Activated naive CD8-positive, alpha-beta T cell treated with anti-CD3 and anti-CD28 coated beads, Interleukin-2, amount 10 ng/mL, durations not matched to agents 7 days and 5 days (primary cell): ENCODE data around the gene ASXL1. TPM values are rescaled to one million over a fixed set of nuclear protein-coding genes. Genes with fewer than 3 reads are reported as not detected.
A peak's percentile ranks its signal among the peaks of the same experiment; 100 is the strongest.
"Not testable (repeated sequence)": the region's sequence is repeated elsewhere in the genome, so short reads cannot be mapped to it uniquely, and the experiment has no call there.

Experiments
- ATAC-seq: fragments of 150-1000 bp; cut with Tn5 transposase; one replicate; pipeline ENCODE4 v1.10.0; 2021; ENCODE audit warnings: low read depth, moderate library complexity
- POLR2A ChIA-PET: fragments of 350-600 bp; sonication (Branson Sonifier 250); formaldehyde crosslinking; loops from one replicate; lab custom pipeline; 2021; ENCODE audit warnings: antibody characterized with exemption; lab: Charles Lee
- DNase-seq: peaks from one replicate; pipeline ENCODE4 v3.0.0; 2021
- H3K27ac Mint-ChIP-seq: one replicate; pipeline ENCODE4 v1.8.0; 2022; ENCODE audit warnings: mild to moderate bottlenecking, mixed read lengths
- H3K27me3 Mint-ChIP-seq: one replicate; pipeline ENCODE4 v1.8.0; 2022; ENCODE audit warnings: mild to moderate bottlenecking, moderate library complexity, mixed read lengths
- H3K36me3 Mint-ChIP-seq: one replicate; pipeline ENCODE4 v1.8.0; 2021; ENCODE audit warnings: mild to moderate bottlenecking, mixed read lengths
- H3K4me1 Mint-ChIP-seq: one replicate; pipeline ENCODE4 v1.8.0; 2021; ENCODE audit warnings: mixed read lengths
- H3K4me3 Mint-ChIP-seq: one replicate; pipeline ENCODE4 v1.8.0; 2022; ENCODE audit warnings: mild to moderate bottlenecking, moderate library complexity, mixed read lengths
- H3K9me3 Mint-ChIP-seq: one replicate; pipeline ENCODE4 v1.8.0; 2021; ENCODE audit warnings: mixed read lengths
- total RNA-seq, 2 experiments: library from RNA; stranded (reverse); gene quantifications; one replicate each; pipeline ENCODE4 v1.2.3, GENCODE V29; 2021

ASXL1 gene
- total RNA-seq, 2 experiments from 2014 or later: 102 to 107 TPM

DNA sequence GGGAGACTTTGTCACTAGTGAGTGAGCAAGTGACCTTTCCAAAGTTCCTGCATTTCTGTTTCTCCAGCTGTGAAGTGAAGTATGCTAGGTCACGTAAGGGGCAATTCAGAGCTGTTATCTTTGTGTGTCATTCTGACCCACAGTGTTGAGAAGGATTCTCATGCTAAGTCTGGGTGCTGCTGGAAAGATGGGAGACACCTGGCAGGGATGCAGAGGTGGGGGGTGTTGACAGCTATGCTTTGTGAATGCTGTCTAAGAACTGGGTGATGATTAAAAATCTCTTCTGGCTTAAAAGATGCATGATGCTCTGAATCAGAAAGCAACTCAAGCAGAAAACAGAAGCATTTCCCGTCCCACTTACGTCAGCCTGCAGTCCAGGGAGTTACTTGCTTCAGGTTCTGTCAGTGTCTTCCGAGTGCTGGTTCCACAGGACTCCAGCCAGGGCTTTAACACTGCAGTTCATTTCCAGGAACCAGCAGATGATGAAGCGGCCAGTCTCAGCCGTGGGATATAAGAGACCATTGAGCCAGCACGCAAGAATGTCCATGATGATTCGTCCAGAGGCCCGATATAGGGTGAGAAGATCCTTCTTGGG, 30.9 kb upstream of the ASXL1 start:
- Mint-ChIP-seq H3K27ac (no peak overlapping the region), H3K9me3 (no peaks in the 10 kb centered on the region)
- POLR2A ChIA-PET: no interaction called here

DNA sequence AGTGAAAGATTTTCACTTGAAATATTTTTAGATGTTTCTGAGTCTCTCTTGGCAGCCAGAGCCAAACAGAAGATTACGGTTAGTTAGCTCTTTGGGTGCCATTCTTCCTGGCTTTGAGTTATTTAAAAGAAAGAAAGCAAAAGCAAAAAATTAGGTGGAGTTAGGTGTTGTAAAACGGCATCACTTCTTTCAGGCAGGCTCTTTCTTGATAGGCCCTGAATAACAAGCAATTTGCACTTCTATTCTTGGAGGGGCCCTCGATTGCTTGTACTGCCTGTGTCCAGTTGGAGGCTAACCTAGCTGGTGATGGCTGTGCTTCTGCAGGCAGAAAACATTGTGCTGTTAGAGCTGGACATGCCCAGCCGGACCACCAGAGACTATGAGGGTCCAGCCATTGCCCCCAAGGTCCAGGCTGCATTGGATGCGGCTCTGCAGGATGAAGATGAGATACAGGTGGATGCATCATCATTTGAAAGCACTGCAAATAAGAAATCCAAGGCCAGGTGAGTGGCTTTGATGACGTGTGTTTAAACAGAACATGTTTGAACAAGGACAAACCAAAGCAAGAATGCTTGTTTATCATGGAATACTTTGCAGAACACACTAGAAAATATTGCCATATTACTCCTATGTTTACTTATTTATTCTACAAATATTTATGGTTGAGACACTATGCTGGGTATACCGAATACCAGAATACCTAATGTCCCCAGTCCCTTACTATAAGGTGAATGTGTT, 28.1 kb upstream of the ASXL1 start:
- Mint-ChIP-seq H3K27me3 (no peaks in the 10 kb centered on the region), H3K9me3 (no peaks in the 10 kb centered on the region), H3K4me3 (no peak overlapping the region), H3K36me3 (peaks cover 17% of the 10 kb centered on the region), H3K4me1 (peaks cover 7% of the 10 kb centered on the region), H3K27ac (no peak overlapping the region)
- no peak for ATAC-seq
- POLR2A ChIA-PET: interaction anchor here (0.6 kb wide), 1 partner anchor 322 kb away, joined by 3 read pairs; no protein-coding TSS in a partner anchor
- DNase-seq: no peak

More for the DNA sequence above, 30.9 kb upstream of the ASXL1 start:
- Mint-ChIP-seq H3K4me3 (no peak overlapping the region), H3K4me1 (peaks cover 1% of the 10 kb centered on the region), H3K27me3 (no peaks in the 10 kb centered on the region), H3K36me3 (peaks cover 13% of the 10 kb centered on the region)
- DNase-seq (no peak), ATAC-seq (no peak)

DNA sequence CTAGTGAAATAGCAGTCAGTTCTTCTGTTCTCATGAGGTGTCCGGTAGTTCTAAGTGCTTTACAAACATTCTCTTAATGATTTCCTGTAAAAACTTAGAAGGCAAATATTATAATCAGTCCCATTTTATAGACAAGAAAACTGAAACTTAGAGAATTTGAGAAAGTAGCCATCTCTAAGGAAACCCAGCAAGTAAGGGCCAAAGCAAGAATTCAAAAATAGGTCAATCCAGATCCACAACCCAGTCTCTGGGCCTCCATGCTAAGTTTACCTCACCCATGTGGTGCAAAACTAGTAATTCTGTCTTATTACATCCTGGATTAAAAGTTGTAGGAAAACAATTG, 27.6 kb upstream of the ASXL1 start:
- POLR2A ChIA-PET: no interaction called here
- Mint-ChIP-seq H3K27ac (no peak overlapping the region), H3K36me3 (peaks cover 17% of the 10 kb centered on the region), H3K27me3 (no peaks in the 10 kb centered on the region), H3K4me3 (no peak overlapping the region), H3K4me1 (peaks cover 7% of the 10 kb centered on the region), H3K9me3 (no peaks in the 10 kb centered on the region)
- no peak for ATAC-seq
- no peak for DNase-seq

DNA sequence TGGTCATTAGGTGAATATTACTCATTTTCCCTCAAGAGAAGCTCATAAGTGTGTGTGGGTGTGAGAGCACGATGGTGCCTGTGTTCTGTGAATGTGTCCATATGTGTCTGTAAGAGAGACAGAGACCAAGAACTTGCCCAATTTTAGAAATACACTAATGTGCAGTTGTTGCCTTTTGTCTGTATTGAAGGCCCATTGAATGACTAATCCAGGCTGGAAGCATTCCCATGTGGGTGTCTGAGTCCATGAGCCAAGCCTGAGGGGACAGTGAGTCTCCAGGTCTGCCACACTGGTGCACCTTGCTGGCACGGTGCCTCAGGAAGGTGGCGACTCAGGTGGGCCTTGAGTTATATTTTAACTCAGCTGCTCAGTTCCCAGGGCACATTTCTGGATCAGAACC, 25.5 kb upstream of the ASXL1 start:
- Mint-ChIP-seq H3K9me3 (no peaks in the 10 kb centered on the region), H3K27me3 (no peaks in the 10 kb centered on the region), H3K4me1 (peaks cover 8% of the 10 kb centered on the region), H3K4me3 (no peak overlapping the region), H3K36me3 (peaks cover 13% of the 10 kb centered on the region), H3K27ac (no peak overlapping the region)
- DNase-seq (no peak), ATAC-seq (no peak)
- POLR2A ChIA-PET: no interaction called here

DNA sequence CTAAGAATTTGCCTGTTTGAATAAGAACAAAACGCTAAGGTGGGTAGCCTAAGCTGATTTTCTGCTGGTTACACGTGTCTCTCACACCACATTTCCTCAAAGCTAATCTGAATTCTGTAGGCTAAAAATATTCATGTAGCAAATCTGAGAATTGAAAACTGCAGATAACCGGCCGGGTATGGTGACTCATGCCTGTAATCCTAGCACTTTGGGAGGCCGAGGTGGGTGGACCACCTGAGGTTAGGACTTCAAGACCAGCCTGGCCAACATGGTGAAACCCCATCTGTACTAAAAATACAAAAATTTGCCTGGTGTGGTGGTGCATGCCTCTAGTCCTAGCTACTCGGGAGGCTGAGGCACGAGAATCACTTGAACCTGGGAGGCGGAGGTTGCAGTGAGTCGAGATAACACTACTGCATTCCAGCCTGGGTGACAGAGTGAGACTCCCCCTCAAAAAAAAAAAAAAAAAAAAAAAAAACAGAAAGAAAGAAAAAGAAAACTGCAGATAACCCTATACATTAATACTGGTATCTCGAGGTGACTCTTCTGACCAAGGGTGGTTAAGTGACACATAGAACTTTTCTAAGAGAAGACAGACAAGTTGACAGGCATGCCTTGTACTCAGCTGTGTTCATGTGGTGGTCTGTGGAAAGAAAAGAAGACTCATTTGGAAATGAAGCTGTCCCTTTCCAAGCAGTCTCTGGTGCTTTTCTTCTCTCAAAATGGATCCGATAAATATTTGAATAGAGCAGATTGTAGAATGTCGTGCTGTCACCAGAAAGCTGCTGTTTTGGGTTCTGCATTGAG, 24.7 kb upstream of the ASXL1 start:
- Mint-ChIP-seq H3K9me3 (no peaks in the 10 kb centered on the region), H3K27ac (peak overlapping the region; percentile 13), H3K4me3 (no peak overlapping the region), H3K4me1 (peaks cover 8% of the 10 kb centered on the region), H3K27me3 (no peaks in the 10 kb centered on the region), H3K36me3 (peaks cover 13% of the 10 kb centered on the region)
- ATAC-seq (no peak), DNase-seq (no peak)
- POLR2A ChIA-PET: interaction anchor here (0.7 kb wide), 1 partner anchor 306 kb away, joined by 6 read pairs; no protein-coding TSS in a partner anchor

DNA sequence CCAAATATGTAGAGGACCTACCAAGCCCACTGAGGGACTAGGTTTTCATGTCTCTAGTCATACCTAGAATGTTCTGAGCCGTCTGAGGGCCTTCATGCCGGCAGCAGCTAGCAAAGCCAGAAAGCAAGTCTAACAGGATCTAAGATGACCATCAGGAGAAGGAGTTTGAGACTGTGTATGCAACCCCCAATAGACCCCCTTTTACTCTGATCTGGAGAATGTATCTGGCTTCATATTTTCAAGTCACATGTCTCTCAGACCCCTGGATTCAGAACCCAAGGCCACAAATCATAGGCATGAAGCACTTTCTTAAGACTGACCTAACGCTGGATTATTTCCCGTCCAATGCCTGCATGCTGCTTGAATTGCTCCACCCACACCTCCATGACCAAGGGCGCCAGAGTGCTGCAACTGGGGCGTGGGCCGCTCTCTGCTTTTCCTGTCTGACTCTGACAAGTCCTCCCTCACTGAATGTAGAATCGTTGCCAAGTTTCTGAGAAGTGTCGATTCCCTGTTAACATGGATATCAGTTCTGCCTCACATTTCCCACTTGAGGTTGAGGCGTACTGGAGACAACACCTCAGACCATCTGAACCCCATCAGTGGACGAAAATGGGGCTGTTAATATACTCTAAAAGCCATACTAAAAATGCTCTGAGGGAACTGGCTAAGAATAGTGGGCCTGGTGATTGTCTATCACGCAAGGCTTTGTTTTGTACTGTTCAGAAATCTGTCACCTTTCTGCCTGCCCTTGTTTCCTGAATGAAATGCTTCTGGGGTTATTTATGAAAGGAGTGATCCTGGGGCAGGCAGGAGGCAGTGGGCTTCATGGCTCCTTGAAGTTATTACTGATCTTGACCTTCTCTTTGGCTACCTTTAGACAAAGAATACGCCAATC, 23.9 kb upstream of the ASXL1 start:
- H3K27me3 Mint-ChIP-seq: no peaks in the 10 kb centered on the region
- H3K9me3 Mint-ChIP-seq: no peaks in the 10 kb centered on the region
- peaks cover 13% of the 10 kb centered on the region for H3K36me3 Mint-ChIP-seq
- ATAC-seq (no peak), DNase-seq (no peak)
- POLR2A ChIA-PET: interaction anchor here (0.7 kb wide), 1 partner anchor 305 kb away, joined by 6 read pairs; no protein-coding TSS in a partner anchor
- peaks cover 8% of the 10 kb centered on the region for H3K4me1 Mint-ChIP-seq
- H3K4me3 Mint-ChIP-seq: no peak overlapping the region
- peak overlapping the region; percentile 13 for H3K27ac Mint-ChIP-seq

DNA sequence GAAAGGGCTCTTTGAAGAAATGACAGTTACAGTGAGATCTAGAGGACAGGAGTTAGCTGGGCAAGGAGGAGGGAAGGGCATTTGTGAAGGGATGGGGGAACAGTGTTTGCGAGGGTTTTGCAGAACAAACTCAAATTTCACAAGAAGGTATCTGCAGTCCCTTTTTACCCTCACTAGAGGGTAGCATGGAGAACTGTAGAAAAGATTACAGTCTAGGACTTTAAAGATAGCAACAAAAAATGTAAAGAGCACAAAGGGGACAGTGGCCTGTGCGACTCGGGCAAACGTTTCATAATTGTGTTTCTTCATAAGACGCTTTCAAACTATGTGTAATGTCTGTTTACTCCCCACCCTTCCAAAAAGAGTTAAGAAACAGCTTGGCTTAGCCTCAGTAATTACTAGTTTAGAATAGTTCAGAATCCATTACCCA, 21.2 kb upstream of the ASXL1 start:
- Mint-ChIP-seq H3K27ac (no peak overlapping the region), H3K9me3 (no peaks in the 10 kb centered on the region), H3K27me3 (no peaks in the 10 kb centered on the region), H3K4me3 (no peak overlapping the region), H3K36me3 (peaks cover 10% of the 10 kb centered on the region), H3K4me1 (peaks cover 7% of the 10 kb centered on the region)
- no peak for DNase-seq
- ATAC-seq: no peak
- POLR2A ChIA-PET: no interaction called here

DNA sequence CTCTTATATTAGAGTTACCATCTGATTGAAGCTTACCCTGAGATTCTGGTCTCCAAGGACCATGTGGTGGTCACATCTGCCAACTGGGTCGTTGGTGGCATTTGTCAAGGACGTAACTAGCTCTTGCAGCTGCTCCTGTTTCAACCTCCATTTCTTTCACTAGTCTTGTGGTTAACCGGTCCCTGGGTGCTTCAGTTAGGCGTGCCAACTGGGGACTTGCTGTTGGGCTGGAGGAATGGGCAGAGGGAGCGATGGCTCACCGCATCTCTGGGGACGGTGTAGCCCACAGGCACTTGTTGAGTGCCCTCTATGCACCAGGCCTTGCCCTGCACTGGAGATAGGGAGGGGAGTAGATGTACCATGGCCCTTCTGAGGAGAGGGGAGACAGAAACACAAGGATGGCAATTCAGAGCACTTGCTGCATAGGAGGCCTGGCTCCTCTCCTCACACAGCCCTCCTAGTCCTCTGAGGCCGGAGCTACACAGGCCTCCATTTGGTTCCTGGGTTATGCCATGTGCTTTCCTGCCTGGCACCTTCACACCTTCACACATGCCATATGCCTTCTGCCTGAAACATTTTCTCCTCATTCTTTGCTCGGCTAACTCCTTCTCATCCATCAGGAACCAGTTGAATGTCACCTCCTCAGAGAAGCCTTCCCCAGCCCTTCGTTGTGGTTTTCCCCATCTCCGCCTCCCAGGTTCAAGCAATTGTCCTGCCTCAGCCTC, 20.0 kb upstream of the ASXL1 start:
- Mint-ChIP-seq H3K36me3 (peaks cover 3% of the 10 kb centered on the region), H3K27ac (no peak overlapping the region), H3K4me1 (peaks cover 6% of the 10 kb centered on the region), H3K27me3 (no peaks in the 10 kb centered on the region), H3K9me3 (no peaks in the 10 kb centered on the region), H3K4me3 (no peak overlapping the region)
- POLR2A ChIA-PET: no interaction called here
- ATAC-seq (no peak), DNase-seq (no peak)

DNA sequence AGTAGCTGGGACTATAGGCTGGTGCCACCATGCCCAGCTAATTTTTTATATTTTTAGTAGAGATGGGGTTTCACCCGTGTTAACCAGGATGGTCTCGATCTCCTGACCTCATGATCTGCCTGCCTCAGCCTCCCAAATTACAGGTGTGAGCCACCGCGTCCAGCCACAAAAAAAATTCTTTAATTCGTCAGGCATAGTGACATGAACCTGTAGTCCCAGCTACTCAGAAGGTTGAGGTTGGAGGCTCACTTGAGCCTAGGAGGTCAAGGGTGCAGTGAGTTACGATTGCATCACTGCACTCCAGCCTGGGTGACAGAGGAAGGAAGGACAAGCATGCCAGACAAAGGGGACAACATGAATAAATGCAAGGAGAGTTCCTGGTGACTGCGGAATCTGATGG, 19.5 kb upstream of the ASXL1 start:
- Mint-ChIP-seq H3K4me3 (no peak overlapping the region), H3K36me3 (peaks cover 3% of the 10 kb centered on the region), H3K27ac (no peak overlapping the region), H3K27me3 (no peaks in the 10 kb centered on the region), H3K9me3 (no peaks in the 10 kb centered on the region), H3K4me1 (peaks cover 5% of the 10 kb centered on the region)
- no peak for DNase-seq
- POLR2A ChIA-PET: no interaction called here
- ATAC-seq: no peak

DNA sequence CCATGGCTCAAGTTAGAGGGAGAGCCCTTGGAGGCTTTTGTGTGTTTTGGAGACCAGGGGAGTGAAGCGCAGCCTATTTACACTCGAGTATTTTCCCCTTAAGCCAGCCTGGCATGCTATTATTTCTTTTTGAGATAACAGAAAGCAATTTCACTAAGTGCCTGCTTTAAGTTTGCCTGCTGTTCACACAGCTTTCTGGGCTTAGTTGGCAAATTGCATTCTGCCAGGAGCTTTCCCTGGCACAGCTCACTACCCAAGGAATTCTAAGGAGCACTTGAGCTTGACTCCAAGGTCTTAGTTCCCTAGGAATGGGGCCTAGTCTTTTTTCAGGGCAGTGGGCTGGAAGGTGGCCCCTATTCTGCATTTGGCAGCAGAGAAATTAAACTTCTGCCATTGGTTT, 19.0 kb upstream of the ASXL1 start:
- peaks cover 4% of the 10 kb centered on the region for H3K4me1 Mint-ChIP-seq
- H3K4me3 Mint-ChIP-seq: no peak overlapping the region
- H3K9me3 Mint-ChIP-seq: no peaks in the 10 kb centered on the region
- no peak overlapping the region for H3K27ac Mint-ChIP-seq
- H3K27me3 Mint-ChIP-seq: no peaks in the 10 kb centered on the region
- H3K36me3 Mint-ChIP-seq: peaks cover 3% of the 10 kb centered on the region
- no peak for ATAC-seq
- DNase-seq: no peak
- POLR2A ChIA-PET: no interaction called here

DNA sequence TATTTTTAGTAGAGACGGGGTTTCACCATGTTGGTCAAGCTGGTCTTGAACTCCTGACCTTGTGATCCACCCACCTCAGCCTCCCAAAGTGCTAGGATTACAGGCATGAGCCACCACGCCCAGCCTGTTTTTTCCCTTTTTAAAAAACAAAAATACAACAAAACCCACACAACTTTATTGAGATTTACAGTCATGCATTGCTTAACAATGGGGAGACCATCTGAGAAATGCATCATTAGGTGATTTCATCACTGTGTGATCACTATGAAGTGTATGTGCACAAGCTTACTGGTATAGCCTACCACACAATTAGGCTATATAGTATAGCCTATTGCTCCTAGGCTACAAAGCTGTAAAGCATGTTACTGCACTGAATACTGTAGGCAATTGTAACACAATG, 17.1 kb upstream of the ASXL1 start:
- not testable (repeated sequence) for H3K4me1 Mint-ChIP-seq, H3K27ac Mint-ChIP-seq, H3K9me3 Mint-ChIP-seq, ATAC-seq, H3K36me3 Mint-ChIP-seq, H3K27me3 Mint-ChIP-seq, H3K4me3 Mint-ChIP-seq, DNase-seq
- POLR2A ChIA-PET: interaction anchor here (0.5 kb wide), 1 partner anchor 11 kb away, joined by 4 read pairs; no protein-coding TSS in a partner anchor

DNA sequence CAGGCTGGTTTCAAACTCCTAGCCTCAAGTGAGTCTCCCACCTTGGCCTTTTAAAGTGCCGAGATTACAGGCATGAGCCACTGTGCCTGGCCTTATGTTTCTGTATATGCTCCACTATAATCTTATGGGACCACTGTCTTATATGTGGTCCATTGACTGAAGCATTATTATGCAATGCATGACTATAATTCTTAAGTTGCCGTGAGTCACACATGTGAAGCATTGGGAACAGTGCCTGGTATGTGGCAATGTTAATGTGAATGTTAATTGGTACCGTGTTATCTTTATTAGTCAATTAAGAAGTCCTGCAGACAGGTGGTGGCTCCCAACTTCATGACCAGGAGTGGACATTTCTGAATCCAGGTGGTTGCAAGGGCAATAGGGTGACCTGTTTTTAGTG, 14.7 kb upstream of the ASXL1 start:
- H3K4me3 Mint-ChIP-seq: no peak overlapping the region
- peaks cover 3% of the 10 kb centered on the region for H3K36me3 Mint-ChIP-seq
- no peak overlapping the region for H3K27ac Mint-ChIP-seq
- no peaks in the 10 kb centered on the region for H3K4me1 Mint-ChIP-seq
- POLR2A ChIA-PET: no interaction called here
- H3K27me3 Mint-ChIP-seq: no peaks in the 10 kb centered on the region
- DNase-seq (no peak), ATAC-seq (no peak)
- no peaks in the 10 kb centered on the region for H3K9me3 Mint-ChIP-seq
